ENCODE results near the gene PLOD1. TPM values are rescaled to one million over a fixed set of nuclear protein-coding genes. Genes with fewer than 3 reads are reported as not detected.
A peak's percentile ranks its signal among the peaks of the same experiment; 100 is the strongest.
"Not testable (repeated sequence)": the region's sequence is repeated elsewhere in the genome, so short reads cannot be mapped to it uniquely, and the experiment has no call there.

The PLOD1 gene
- polyA plus RNA-seq, result 10 to 100 TPM; 36.2 to 81.9 (median 73.8) TPM

DNA sequence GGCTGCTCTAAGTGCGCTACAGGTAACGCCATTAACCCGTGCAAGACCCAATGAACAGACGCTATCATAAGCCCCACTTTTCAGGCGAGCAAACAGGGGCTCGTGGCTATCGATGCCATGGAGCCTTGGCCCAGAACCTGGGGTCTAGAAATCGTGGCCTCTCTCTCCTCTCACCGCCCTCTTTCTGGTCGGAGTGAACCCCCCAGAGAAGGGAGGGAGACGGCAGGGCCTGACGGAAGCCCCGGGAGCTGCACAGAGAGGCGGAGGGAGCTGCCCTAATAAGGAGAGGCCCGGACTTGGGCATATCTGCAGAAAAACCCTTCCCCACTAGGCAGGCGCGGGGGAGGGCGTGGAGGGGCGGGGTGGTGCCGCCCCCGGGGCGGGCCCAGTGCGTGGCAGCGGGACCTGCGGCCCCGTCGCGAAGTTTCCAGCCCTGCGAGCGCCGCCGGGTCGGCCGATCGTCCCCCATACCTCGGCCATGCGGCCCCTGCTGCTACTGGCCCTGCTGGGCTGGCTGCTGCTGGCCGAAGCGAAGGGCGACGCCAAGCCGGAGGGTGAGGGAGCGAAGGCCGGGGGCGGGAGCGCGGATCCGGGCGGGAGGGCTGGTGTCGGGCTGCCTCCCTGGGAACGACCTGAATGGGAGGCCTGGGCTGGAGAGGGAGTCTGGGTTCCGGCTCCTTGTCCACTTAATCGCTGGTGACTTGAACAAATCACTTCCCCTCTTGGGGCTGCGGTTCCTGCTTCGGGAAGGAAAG, at the start of gene PLOD1:
Gene PLOD1, plus strand, starts transcription at position 416 of the 755 bp plus-strand sequence. Its CDS starts 63 bp downstream, at position 479.
- H3K27ac Mint-ChIP-seq, result peak within 1 kb of the TSS; percentile 46 to 84 (median 72)
- peak within 1 kb of the TSS; percentile 85 to 90 (median 85) for H3K4me3 Mint-ChIP-seq
- H3K27me3 Mint-ChIP-seq (ENCODE audit: low read depth in 3 of 3), result peaks cover 0 to 2% (median 1%) of the 10 kb centered on the region in 3 donors
- DNase-seq, result peak; percentile 72 to 79 (median 76)
- no peaks in the 10 kb centered on the region for H3K36me3 Mint-ChIP-seq
- H3K4me1 Mint-ChIP-seq, result peaks cover 0 to 21% of the 10 kb centered on the region in 2 donors
- H3K9me3 Mint-ChIP-seq, result no peaks in the 10 kb centered on the region

DNA sequence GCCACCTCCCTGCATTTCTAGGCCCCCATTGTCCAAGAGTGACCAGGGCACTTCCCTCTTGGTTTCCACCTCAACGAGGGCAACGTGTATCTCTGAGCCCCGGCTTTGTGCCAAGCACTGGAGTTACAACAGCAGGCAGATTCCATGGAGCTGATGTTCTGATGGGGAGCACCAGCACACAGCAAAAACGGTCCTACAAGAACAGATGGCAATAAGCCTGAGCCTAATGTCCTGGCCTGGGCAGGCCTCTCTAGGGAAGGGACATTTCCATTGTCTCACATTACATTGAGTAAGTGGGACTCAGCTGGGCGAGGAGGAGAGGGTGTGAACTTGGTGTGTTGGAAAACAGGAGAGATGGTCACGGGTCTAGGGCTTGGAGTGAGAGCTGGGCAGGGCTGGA, 48.6 kb upstream of the PLOD1 start:
- Mint-ChIP-seq H3K9me3 (no peaks in the 10 kb centered on the region), H3K4me3 (no peak overlapping the region), H3K36me3 (no peaks in the 10 kb centered on the region), H3K4me1 (no peaks in the 10 kb centered on the region), H3K27ac (no peak overlapping the region), H3K27me3 (ENCODE audit: low read depth in 3 of 3) (peaks cover 0 to 5% (median 1%) of the 10 kb centered on the region in 3 donors)
- no peak for DNase-seq

DNA sequence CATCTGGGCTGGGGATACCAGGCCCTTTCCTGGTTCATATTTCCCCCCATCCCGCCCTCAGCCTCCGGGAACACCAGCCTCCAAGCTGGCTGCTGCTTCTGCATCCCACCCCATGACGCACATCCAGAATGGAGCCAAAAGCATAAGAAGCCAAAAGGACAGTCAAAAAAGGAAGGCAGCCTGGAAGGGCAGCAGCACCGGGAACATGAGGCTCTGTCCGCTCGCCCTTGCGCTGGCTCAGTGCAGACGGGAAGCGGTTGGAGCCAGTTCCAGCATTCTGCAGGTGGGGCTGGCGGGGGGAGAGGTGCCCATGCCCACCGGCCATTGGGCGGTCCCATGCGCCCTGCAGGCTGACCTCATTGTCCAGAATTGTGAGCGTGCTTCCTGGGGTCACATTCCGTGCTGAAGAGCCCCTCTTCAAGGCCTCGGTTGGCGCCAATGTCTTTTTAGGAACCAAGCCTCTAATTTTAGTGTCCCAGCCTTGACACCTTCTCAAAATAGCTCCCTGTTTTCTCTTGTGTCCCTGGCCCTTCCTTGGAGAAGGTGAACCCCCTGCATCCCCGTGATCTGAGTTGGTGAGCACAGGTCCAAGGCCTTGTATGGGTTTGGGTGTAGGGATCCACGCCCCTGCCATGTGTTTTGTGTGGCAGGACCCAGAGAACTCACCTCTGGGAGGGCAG, 47.4 kb upstream of the PLOD1 start:
- Mint-ChIP-seq H3K36me3 (no peaks in the 10 kb centered on the region), H3K9me3 (no peaks in the 10 kb centered on the region), H3K27me3 (ENCODE audit: low read depth in 3 of 3) (peaks cover 0 to 3% (median 1%) of the 10 kb centered on the region in 3 donors), H3K4me3 (no peak overlapping the region), H3K27ac (no peak overlapping the region), H3K4me1 (no peaks in the 10 kb centered on the region)
- DNase-seq, result no peak

DNA sequence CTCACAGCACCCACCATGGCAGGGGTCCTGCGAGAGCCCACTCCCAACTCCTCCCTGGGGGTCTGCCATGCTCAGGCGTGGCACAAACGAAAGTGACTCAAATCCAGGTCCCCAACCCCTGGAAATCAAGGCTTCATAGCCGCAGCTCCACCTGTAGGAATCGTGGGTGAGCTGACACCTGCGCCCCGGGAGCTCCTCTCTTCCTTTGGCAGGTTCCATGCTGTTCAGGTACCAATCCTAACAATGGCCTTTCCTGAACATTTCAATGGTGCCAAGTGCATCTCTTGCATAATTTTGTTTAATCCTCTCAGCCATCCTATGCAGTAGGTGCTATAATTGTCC, 46.9 kb upstream of the PLOD1 start:
- Mint-ChIP-seq H3K4me3 (no peak overlapping the region), H3K4me1 (no peaks in the 10 kb centered on the region), H3K36me3 (no peaks in the 10 kb centered on the region), H3K27me3 (ENCODE audit: low read depth in 3 of 3) (peaks cover 0 to 3% (median 1%) of the 10 kb centered on the region in 3 donors), H3K9me3 (no peaks in the 10 kb centered on the region), H3K27ac (no peak overlapping the region)
- no peak for DNase-seq

DNA sequence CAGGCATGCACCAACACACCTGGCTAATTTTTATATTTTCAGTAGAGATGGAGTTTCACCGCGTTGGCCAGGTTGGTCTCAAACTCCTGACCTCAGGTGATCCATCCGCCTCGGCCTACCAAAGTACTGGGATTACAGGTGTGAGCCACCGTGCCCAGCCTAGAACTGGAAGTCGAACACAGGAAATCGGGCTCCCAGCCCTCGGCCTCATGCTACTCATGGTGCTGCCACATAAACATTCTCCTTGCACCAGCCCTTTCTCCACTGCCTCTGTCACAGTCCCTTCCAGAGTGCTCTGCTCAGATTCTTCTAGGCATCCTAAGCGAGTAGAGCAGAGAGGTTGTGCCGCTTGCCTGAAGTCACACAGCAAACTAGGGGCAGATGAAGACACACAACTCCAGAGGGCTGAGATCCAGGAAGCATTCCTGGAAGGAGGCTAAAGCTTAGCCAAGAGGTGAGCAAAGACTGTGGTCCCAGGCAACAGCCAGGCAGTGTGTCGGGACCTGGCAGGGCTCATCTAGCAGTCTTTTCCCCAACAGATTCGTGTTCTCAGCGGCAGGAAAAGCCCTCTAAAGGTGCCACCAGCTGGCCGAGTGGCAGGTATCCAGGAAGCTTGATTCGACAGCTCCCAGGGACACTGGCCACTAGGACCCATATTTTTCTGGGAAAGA, 46.2 kb upstream of the PLOD1 start:
- Mint-ChIP-seq H3K9me3 (no peaks in the 10 kb centered on the region), H3K27ac (no peak overlapping the region), H3K4me1 (no peaks in the 10 kb centered on the region), H3K4me3 (no peak overlapping the region), H3K27me3 (ENCODE audit: low read depth in 3 of 3) (peaks cover 0 to 3% (median 0%) of the 10 kb centered on the region in 3 donors), H3K36me3 (no peaks in the 10 kb centered on the region)
- DNase-seq, result no peak

DNA sequence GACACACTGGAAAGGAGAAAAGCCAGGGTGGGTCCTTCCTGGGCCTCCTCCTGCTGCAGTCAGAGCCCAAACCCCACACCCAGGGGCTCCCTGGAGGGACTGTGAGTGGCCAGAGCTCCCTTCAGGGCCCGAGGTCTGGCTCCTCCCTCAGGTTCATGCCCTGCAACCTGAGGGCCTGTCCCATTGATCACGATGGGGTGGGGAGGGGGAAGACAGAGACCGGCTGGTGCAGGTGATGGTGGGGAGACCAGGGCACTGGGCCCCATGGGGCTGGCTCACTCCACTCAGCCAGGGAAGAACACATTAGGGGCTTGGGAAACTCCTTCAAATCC, 45.7 kb upstream of the PLOD1 start:
- H3K9me3 Mint-ChIP-seq, result no peaks in the 10 kb centered on the region
- DNase-seq, result no peak
- peaks cover 0 to 3% (median 0%) of the 10 kb centered on the region in 3 donors for H3K27me3 Mint-ChIP-seq (ENCODE audit: low read depth in 3 of 3)
- no peak overlapping the region for H3K4me3 Mint-ChIP-seq
- no peak overlapping the region for H3K27ac Mint-ChIP-seq
- H3K36me3 Mint-ChIP-seq, result no peaks in the 10 kb centered on the region
- H3K4me1 Mint-ChIP-seq, result no peaks in the 10 kb centered on the region

DNA sequence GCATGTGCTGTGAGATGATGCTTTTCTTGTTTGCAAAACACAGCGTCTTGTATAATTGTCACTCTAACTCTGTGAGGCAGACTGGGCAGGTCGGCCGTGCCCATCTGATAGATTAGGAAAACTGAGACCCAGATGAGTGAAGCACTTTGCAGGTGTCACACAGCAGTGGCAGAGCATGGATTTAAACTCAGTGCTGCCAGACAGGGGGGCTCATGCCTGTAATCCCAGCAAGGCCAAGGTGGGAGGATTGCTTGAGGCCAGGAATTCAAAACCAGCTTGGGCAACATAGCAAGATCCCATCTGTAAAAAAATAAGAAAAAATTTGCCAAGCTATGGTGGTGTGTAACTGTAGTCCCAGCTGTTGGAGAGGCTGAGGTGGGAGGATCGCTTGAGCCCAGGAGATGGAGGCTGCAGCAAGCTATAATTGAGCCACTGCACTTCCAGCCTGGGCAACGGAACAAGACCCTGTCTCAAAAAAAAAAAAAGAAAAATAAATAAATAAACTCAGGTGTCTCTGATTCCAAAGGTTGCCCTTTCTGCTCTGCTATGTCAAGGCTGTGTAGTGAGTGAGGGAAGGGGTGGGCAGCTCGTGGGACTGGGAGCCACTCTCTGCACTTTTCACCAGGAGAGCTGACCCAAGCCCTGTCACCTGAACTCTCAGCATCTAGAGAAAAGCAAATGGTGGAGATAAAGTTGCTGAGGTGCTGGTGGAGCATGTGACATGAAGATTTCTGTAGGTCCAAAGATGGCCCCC, 42.9 kb upstream of the PLOD1 start:
- no peaks in the 10 kb centered on the region for H3K36me3 Mint-ChIP-seq
- DNase-seq, result no peak
- no peak overlapping the region for H3K27ac Mint-ChIP-seq
- peaks cover 0 to 2% (median 0%) of the 10 kb centered on the region in 6 donors for H3K9me3 Mint-ChIP-seq
- no peak overlapping the region for H3K4me3 Mint-ChIP-seq
- no peaks in the 10 kb centered on the region for H3K4me1 Mint-ChIP-seq
- H3K27me3 Mint-ChIP-seq (ENCODE audit: low read depth in 3 of 3), result peaks cover under 1 to 5% (median 3%) of the 10 kb centered on the region in 3 donors

DNA sequence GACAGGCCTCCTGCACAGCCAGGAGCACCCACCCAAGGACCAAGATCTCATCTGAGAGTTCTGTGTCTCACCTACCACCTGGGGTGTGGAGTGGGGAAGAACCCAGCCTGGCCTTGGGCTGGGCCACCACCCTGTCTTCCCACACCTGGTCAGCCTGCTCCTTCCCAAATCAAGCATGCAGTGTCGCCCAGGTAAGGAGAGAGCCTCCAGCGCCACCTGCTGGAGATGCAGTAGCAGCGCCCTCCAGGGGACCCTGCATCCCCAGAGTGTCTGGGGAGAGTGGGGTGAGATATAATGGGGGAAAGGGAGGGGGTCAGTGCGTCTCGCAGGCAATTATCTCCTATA, 40.6 kb upstream of the PLOD1 start:
- Mint-ChIP-seq H3K9me3 (peaks cover 0 to 2% (median 0%) of the 10 kb centered on the region in 6 donors), H3K27me3 (ENCODE audit: low read depth in 3 of 3) (peaks cover 5 to 14% (median 10%) of the 10 kb centered on the region in 3 donors), H3K4me3 (no peak overlapping the region), H3K4me1 (no peaks in the 10 kb centered on the region), H3K27ac (no peak overlapping the region), H3K36me3 (no peaks in the 10 kb centered on the region)
- peak; percentile 51 to 57 (median 52) for DNase-seq

DNA sequence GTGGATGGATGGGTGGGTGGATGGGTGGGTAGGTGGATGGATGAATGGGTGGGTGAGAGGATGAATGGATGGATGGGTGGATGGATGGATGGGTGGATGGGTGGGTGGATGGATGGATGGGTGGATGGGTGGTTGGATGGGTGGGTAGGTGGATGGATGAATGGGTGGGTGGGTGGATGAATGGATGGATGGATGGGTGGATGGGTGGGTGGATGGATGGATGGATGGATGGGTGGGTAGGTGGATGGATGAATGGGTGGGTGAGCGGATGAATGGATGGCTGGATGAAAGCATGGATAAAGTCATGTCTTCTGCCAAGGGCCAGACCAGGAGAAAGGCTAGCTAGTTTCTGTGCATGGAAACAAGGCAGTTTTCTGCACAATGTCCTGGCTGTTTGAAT, 40.0 kb upstream of the PLOD1 start:
- not testable (repeated sequence) for H3K4me3 Mint-ChIP-seq, H3K36me3 Mint-ChIP-seq, H3K27ac Mint-ChIP-seq, H3K9me3 Mint-ChIP-seq, H3K4me1 Mint-ChIP-seq, DNase-seq
- peaks cover 10 to 19% (median 14%) of the 10 kb centered on the region in 3 donors for H3K27me3 Mint-ChIP-seq (ENCODE audit: low read depth in 3 of 3)

DNA sequence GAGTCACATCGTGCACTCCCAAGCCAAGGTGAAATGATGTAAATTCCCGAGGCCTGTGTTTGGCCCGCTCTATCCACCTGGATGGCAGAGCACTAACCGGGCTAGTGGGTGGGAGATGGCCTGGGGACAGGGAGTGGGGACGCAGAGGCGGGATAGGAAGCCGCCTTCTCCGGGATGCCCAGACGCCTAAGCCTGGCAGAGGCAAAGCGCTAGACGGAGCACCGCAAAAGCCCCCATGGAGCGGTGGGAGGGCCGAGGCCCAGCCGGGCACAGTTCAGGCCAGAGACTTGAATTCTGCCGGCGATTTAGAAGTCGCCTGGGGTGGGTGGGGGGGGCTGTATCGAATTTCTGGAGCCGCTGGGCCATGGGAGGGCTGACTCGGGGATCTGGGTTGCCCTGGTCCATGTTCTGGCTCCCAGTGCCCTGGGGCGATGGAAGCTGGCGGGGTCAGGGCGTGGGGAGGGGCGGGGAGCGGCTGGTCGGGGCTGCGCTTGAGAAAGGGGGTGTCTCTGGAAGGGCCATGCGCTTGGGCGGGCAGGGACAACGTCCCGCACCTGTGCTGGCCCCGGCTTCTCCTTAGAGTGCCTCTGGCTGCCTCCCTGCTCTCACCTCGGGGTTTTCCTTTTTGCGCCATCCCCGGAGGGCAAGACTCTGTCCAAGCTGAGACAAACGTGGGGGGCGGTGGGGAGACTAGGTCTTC, 36.3 kb upstream of the PLOD1 start:
- H3K27me3 Mint-ChIP-seq (ENCODE audit: low read depth in 3 of 3), result peaks cover 12 to 19% (median 19%) of the 10 kb centered on the region in 3 donors
- no peak overlapping the region for H3K27ac Mint-ChIP-seq
- H3K9me3 Mint-ChIP-seq, result peaks cover 0 to 2% (median 0%) of the 10 kb centered on the region in 6 donors
- no peak overlapping the region for H3K4me3 Mint-ChIP-seq
- no peak for DNase-seq
- H3K4me1 Mint-ChIP-seq, result no peaks in the 10 kb centered on the region
- H3K36me3 Mint-ChIP-seq, result no peaks in the 10 kb centered on the region

DNA sequence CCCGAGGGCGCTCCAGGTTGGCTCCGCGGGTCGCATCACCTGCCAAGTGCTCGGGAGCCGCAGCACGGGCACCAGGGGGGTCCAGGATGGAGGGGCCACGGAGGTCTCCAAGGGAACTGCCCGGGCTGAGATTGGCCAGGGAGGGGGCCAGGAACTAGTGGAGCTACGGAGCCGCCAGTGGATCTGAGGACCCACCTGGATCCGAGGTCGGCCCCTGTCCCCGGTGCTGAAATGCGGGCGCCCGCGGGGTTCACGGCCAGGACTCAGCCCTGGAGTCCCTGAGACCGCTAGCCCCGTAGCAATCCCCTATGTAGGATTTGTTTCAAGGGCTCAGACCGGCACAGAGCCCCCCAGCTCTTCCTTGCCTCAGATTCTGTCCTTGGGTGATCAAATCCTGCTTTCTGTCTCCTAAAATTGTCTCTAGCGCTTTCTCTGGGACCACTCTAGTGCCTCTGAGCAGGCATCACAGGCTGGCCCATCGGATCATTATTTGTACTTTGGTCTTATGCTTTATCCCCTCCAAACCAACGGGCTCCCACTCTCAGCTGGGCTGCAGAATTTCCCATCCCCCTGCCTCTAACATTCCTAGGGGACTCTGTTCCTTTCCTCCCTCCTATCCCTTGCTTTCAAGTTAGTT, 35.6 kb upstream of the PLOD1 start:
- no peak for DNase-seq
- peaks cover 11 to 19% (median 19%) of the 10 kb centered on the region in 3 donors for H3K27me3 Mint-ChIP-seq (ENCODE audit: low read depth in 3 of 3)
- H3K4me1 Mint-ChIP-seq, result no peaks in the 10 kb centered on the region
- no peaks in the 10 kb centered on the region for H3K36me3 Mint-ChIP-seq
- no peak overlapping the region for H3K27ac Mint-ChIP-seq
- H3K9me3 Mint-ChIP-seq, result peaks cover 0 to 4% (median 0%) of the 10 kb centered on the region in 6 donors
- no peak overlapping the region for H3K4me3 Mint-ChIP-seq

DNA sequence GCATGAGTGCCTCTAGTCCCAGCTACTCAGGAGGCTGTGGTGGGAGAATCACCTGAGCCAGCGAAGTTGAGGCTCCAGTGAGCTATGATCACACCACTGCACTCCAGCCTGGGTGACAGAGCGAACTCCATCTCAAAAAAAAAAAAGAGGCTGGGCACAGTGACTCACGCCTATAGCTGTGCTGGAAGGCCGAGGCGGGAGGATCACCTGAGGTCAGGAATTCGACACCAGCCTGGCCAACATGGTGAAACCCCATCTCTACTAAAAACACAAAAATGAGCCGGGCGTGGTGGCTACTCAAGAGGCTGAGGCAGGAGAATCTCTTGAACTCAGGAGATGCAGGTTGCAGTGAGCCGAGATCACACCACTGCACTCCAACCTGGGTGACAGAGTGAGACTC, 33.1 kb upstream of the PLOD1 start:
- not testable (repeated sequence) for H3K4me1 Mint-ChIP-seq, DNase-seq, H3K27ac Mint-ChIP-seq, H3K36me3 Mint-ChIP-seq, H3K4me3 Mint-ChIP-seq, H3K9me3 Mint-ChIP-seq
- H3K27me3 Mint-ChIP-seq (ENCODE audit: low read depth in 3 of 3), result peaks cover 7 to 19% (median 19%) of the 10 kb centered on the region in 3 donors

DNA sequence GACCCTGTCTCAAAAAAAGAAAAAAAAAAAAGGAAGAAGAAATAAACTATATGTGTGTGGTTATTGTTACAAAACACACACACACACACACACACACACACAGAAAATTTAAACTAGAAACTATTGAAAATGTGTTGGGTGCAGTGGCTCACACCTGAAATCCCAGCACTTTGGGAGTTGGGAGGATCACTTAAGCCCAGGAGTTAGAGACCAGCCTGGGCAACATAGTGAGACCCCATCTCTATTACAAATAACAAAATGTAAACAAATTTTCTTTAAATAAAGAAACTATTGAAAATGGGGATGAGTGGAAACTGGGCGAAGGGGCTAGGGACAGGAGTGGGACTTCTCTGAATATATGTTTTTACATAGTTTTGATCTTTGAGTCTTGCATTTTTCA, 31.3 kb upstream of the PLOD1 start:
- Mint-ChIP-seq H3K9me3 (peaks cover 0 to 2% (median 0%) of the 10 kb centered on the region in 6 donors), H3K36me3 (no peaks in the 10 kb centered on the region)

More for the DNA sequence above, 31.3 kb upstream of the PLOD1 start:
- Mint-ChIP-seq H3K27ac (no peak overlapping the region), H3K4me3 (no peak overlapping the region), H3K27me3 (ENCODE audit: low read depth in 3 of 3) (peaks cover 13 to 16% (median 15%) of the 10 kb centered on the region in 3 donors), H3K4me1 (peaks cover 16 to 17% of the 10 kb centered on the region in 2 donors)
- no peak for DNase-seq

All from immature natural killer cell (primary cell).